DMS 273 treated with DMSO at 0.1 percent for 48 hours (cell line): Measurements from ENCODE around the gene TECR.
"Not testable (repeated sequence)": the region's sequence is repeated elsewhere in the genome, so short reads cannot be mapped to it uniquely, and the experiment has no call there.

Source experiments
- DNase-seq: peaks from one replicate; lab custom pipeline; 2025; lab: John Stamatoyannopoulos, UW

TECR gene

GRCh38 chr19:14561249-14561648 is 31.9 kb downstream of the TECR start:
- no peak for DNase-seq

GRCh38 chr19:14561847-14562351 is 32.5 kb downstream of the TECR start:
- DNase-seq: no peak

GRCh38 chr19:14562660-14563589 is 33.5 kb downstream of the TECR start:
- no peak for DNase-seq

GRCh38 chr19:14563590-14563926 is 34.2 kb downstream of the TECR start:
- DNase-seq: no peak

GRCh38 chr19:14563989-14564651 is 34.7 kb downstream of the TECR start:
- DNase-seq: no peak

- DNase-seq: not testable (repeated sequence)
Measured at GRCh38 chr19:14564652-14565297, 35.4 kb downstream of the TECR start.

- no peak for DNase-seq
Measured at GRCh38 chr19:14565298-14565679, 35.9 kb downstream of the TECR start.

GRCh38 chr19:14565765-14566711 is 36.6 kb downstream of the TECR start:
- DNase-seq: no peak

GRCh38 chr19:14566712-14567077 is 37.3 kb downstream of the TECR start:
- no peak for DNase-seq

GRCh38 chr19:14567079-14567478 is 37.7 kb downstream of the TECR start:
- DNase-seq: no peak

GRCh38 chr19:14570864-14571527 is 41.6 kb downstream of the TECR start:
- DNase-seq: no peak

GRCh38 chr19:14571695-14572490 is 42.5 kb downstream of the TECR start, which contains the start of gene NDUFB7:
Gene NDUFB7, minus strand, starts transcription at chr19:14572066. Its CDS starts 66 bp downstream, at chr19:14572000.
- DNase-seq: peak; percentile 79

GRCh38 chr19:14575428-14575980 is 46.1 kb downstream of the TECR start:
- DNase-seq: no peak

GRCh38 chr19:14576363-14576762 is 47.0 kb downstream of the TECR start:
- no peak for DNase-seq

- DNase-seq: no peak
Measured at GRCh38 chr19:14577264-14577663, 47.9 kb downstream of the TECR start.

GRCh38 chr19:14577885-14578427 is 48.6 kb downstream of the TECR start:
- peak; percentile 39 for DNase-seq

- DNase-seq: no peak
Measured at GRCh38 chr19:14580623-14581237, 51.3 kb downstream of the TECR start.

- no peak for DNase-seq
Measured at GRCh38 chr19:14582894-14583340, 53.5 kb downstream of the TECR start, which contains the start of gene CLEC17A. Gene CLEC17A, plus strand, starts transcription at chr19:14583084. Its CDS starts 77 bp downstream, at chr19:14583161.

GRCh38 chr19:14584372-14584771 is 55.0 kb downstream of the TECR start:
- DNase-seq: not testable (repeated sequence)
